GM12801 (cell line): ENCODE results near the gene FAM117B.

Experiments used
- TF ChIP-seq, protein P1 (sequence below): IDR thresholded peaks from one replicate; pipeline ENCODE4 v1.5.1; 2011; ENCODE audit warnings: control low read depth; ENCODE audit not compliant: insufficient read length; ENCODE audit errors: extremely low read depth

The FAM117B gene

GRCh38 chr2:202627042-202627441, 7.7 kb upstream of the FAM117B start:
- TF ChIP-seq, protein P1, sequence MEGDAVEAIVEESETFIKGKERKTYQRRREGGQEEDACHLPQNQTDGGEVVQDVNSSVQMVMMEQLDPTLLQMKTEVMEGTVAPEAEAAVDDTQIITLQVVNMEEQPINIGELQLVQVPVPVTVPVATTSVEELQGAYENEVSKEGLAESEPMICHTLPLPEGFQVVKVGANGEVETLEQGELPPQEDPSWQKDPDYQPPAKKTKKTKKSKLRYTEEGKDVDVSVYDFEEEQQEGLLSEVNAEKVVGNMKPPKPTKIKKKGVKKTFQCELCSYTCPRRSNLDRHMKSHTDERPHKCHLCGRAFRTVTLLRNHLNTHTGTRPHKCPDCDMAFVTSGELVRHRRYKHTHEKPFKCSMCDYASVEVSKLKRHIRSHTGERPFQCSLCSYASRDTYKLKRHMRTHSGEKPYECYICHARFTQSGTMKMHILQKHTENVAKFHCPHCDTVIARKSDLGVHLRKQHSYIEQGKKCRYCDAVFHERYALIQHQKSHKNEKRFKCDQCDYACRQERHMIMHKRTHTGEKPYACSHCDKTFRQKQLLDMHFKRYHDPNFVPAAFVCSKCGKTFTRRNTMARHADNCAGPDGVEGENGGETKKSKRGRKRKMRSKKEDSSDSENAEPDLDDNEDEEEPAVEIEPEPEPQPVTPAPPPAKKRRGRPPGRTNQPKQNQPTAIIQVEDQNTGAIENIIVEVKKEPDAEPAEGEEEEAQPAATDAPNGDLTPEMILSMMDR, result no peak

- TF ChIP-seq, protein P1, result no peak
Observed at GRCh38 chr2:202628646-202629198, 6.0 kb upstream of the FAM117B start.

DNA sequence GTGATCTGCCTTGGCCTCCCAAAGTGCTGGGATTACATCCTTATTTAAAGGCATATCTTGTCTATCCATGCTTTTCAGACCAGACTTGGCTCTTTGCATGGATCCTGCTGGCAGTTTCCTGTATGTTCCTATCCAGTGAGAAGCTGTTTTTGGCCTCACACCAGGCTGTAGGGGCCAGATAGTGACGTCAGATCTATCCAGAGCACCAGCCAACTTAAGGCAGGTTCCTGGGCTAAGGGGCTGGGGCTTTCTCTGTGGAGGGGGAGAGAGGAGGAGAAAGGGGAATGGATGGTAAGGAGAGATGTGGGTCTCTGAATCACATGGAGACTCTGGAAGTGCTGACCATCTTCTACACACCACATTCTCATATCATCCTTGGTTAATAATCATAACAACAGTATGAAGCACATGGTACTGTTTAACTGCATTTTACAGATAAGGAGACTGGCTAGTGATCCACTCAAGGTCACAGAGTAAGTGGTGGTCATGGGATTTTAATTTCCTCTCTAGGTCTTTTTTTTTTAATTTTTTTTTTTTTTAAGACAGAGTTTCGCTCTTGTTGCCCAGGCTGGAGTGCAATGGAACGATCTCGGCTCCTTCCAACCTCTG, 2.0 kb upstream of the FAM117B start:
- TF ChIP-seq, protein P1, result no peak

DNA sequence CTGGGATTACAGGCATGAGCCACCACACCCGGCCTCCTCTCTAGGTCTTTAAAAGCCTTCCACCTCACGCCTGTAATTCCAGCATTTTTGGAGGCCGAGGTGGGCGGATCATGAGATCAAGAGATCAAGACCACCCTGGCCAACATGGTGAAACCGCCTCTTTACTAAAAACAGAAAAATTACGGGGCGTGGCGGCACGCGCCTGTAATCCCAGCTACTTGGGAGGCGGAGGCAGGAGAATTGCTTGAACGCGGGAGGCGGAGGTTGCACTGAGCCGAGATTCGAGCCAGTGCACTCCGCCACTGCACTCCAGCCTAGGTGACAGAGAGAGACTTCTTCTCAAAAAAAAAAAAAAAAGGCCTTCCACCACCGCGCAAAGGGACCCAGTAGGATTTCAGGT, 1.3 kb upstream of the FAM117B start:
- TF ChIP-seq, protein P1, result no peak

- TF ChIP-seq, protein P1, result no peak
Observed at GRCh38 chr2:202635428-202636212, 851 bp downstream of the FAM117B start.

- TF ChIP-seq, protein P1, result no peak
Observed at GRCh38 chr2:202636213-202636513, 1.4 kb downstream of the FAM117B start.

GRCh38 chr2:202638721-202639120, 4.0 kb downstream of the FAM117B start:
- TF ChIP-seq, protein P1, result no peak
